ENCODE results near the gene ATP5ME.
"Not testable (repeated sequence)": the region's sequence is repeated elsewhere in the genome, so short reads cannot be mapped to it uniquely, and the experiment has no call there.

The ATP5ME gene

GRCh38 chr4:683247-683897, 9.3 kb upstream of the ATP5ME start:
- no peak for DNase-seq

GRCh38 chr4:682490-683172, 8.6 kb upstream of the ATP5ME start:
- DNase-seq: no peak

- no peak for DNase-seq
Observed at GRCh38 chr4:681736-682451, 7.8 kb upstream of the ATP5ME start.

- peak; percentile 33 for DNase-seq
Observed at GRCh38 chr4:680928-681645, 7.0 kb upstream of the ATP5ME start.

DNA sequence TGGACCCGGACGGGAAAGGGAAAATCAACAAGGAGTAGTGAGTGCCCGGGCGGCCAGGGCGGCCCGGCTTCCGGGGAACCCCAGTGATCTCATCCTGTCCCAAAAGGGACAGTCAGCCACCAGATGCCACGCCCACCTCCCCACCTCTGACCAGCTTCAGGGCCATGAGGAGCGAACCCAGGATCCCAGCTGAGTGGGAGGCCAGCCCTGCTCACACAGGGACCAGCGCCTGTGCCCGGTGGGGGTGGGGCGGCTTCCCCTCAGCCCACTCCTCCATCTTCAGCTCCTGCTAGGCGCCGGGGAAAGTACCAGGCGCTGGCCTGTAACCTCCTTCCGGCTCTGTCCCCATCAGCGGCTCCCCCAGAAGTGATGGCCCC, 6.5 kb upstream of the ATP5ME start:
- no peak for DNase-seq

DNA sequence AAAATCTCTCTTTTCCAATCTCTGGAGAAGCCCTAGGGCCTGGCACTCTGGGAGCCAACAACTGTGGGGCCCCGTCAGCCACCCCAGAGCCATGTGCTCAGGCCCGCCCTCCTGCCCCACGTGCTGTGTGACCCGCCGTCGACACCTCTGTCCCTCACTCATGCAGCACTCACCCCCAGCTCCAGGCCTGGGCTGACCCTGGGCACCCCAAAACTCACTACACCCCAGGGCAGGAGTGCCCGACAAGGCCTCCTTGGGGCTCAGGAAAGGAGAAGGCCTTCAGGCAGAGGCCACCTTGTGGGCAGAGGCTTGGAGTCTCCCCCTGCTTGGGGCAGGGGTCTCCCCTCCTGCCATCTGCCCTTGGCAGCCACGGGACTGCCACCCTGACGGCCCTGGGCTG, 6.0 kb upstream of the ATP5ME start:
- DNase-seq: no peak

DNA sequence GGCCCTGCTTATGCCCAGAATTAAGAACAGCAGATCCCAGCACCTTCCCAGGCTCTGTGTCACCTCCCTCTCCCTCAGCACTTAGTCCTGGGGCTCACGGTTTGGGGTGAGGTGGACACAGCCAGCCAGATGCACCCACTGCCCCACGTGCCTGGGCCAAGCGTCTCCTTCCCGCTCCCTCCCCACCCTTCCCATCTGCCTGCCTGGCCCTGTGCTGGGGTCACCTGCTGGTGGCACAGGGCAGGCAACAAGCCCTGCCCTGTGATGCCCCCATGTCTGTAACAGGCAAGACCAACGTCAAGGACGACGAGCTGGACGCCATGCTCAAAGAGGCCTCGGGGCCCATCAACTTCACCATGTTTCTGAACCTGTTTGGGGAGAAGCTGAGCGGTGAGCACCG, 5.6 kb upstream of the ATP5ME start:
- no peak for DNase-seq

GRCh38 chr4:679104-679481, 5.0 kb upstream of the ATP5ME start:
- no peak for DNase-seq

- DNase-seq: no peak
Observed at GRCh38 chr4:678331-679103, 4.4 kb upstream of the ATP5ME start.

DNA sequence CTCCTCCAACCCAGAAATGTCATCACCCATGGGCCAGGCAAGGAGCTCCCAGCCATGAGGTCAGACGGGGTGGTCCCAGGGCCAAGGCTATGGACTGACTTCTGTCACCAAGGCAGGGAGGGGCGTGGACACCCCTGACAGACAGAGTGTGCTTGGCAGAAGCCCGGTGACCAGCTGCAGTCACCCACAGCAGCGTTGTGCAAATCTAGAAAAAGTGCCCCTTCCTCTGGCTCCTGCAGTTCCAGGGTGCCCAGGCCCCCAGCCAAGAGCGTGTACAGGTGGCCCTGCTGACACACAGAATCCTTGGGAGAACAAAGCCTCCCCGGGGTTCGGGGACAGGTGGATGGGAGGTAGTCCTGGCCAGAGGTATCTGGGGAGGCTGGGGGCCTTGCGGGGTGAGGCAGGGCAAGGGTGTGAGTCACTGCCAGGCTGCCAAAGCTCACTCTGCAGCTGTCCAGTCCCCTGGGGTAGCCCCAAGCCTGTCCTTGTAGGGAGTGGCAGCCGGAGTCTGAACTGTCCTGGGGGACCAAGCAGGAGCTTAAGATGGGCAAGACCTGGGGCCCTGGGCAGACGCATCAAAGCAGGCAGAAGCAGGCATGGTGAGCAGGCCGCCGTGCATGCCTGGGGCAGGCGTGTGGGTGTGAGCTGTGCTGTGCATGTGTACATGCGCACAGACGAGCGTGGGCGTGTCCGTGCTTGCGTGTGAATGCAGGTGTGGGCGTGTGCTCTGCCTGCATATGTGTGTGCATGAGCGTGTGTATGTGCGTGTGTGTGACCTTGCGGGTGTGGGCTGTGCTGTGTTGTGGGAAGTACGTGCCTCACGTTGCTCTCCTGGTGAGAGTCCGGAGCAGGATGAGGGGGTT, 3.6 kb upstream of the ATP5ME start:
- no peak for DNase-seq

DNA sequence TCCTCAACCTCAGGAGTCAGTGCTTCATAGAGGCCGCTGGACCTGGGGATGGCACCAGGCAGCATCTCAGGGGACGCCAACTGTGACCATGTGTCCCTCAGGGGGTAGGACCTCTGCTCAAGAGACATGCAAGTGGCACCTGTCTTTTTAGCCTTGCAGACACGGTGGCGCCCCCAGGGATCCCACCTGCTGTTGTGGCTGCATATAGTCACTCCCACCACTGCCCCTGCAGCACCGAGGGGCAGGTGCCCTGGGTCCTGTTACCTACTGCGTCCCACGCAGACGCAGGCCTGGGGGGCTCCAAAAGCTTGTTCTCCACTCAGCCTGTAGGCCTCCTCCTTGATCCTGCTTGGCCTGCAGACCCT, 2.8 kb upstream of the ATP5ME start:
- DNase-seq: no peak

- DNase-seq: no peak
Observed at GRCh38 chr4:675980-676870, 2.1 kb upstream of the ATP5ME start.

- DNase-seq: peak; percentile 21
Observed at GRCh38 chr4:675036-675882, 1.2 kb upstream of the ATP5ME start.

- DNase-seq: peak; percentile 25
Observed at GRCh38 chr4:673349-674091, 556 bp downstream of the ATP5ME start.

DNA sequence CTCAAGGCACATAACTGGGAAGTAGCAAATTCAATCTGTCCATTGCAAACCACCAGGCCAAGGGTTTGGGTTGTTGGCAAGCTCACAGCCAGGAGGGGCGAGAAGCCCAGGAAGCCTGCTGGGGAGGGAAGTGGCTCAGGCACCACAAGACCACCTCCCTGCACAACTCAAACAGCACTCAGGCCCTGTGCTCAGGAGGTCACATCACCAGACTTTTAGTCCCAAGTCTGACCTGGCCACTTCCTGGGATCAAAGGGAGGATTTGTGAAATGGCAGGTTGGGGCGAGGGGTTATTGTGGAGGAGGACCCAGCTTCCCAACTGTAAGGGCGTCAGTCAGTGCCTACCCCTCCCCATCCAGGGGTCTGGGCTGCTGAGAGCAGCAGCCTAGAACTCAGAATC, 2.3 kb downstream of the ATP5ME start:
- no peak for DNase-seq

DNA sequence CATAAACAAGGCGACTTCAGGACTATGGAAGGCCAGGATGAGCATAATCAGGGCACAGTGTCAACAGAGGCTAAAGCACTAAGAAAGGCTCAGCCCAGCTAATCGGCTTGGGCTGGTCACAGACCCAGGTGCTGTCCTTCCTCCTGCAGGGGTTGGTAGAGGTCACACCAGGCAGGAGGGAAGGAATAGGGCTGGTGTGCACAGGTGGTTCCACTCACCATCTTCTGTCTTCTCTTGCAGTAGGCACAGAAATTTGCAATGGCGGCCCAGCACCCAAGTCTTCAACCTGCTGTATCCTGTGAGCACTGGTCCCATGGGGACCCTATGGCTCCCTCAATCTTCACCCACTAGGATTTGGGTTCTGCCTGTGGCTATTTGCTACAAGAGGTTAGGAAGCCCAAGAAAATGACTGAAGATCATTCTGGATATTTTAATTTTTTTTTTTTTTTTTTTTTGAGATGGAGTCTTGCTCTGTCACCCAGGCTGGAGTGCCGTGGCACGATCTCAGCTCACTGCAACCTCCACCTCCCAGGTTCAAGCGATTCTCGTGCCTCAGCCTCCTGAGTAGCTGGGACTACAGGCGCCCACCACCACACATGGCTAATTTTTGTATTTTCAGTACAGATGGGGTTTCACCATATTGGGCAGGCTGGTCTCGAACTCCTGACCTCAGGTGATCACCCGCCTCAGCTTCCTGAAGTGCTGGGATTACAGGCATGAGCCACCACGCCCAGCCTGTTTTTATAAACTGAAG, 4.1 kb downstream of the ATP5ME start:
- not testable (repeated sequence) for DNase-seq

- not testable (repeated sequence) for DNase-seq
Observed at GRCh38 chr4:668219-668618, 5.9 kb downstream of the ATP5ME start.

DNA sequence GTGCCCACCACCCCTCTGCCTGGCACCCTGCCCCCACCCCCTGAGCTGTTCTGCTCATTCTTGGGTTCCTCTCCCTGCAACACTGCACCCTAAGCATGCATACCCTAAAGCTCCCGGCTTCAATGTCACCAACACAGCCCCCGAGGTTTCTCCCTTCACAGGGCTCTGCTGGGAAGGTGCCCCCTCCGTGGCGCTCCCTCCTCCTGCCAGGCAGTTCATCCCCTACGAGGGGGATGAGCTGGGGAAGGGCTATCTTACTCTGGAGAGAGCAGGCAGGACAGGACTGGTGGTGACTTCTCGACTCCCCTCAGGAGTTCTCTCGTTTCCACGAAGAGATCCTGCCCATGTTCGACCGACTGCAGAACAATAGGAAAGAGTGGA, 6.5 kb downstream of the ATP5ME start:
- no peak for DNase-seq
